Parathyroid adenoma (tissue), 2 donors: Measurements from ENCODE around the gene LRRC59.
A peak's percentile ranks its signal among the peaks of the same experiment; 100 is the strongest.
"Not testable (repeated sequence)": the region's sequence is repeated elsewhere in the genome, so short reads cannot be mapped to it uniquely, and the experiment has no call there.

Source experiments
- H2AFZ ChIP-seq: fragments of 300-600 bp; sonication (generic); one replicate; pipeline ENCODE4 v1.7.0; 2017; ENCODE audit warnings: antibody characterized with exemption, mild to moderate bottlenecking
- H3K27ac ChIP-seq: fragments of 300-600 bp; sonication (generic); one replicate; pipeline ENCODE4 v1.7.0; 2017
- H3K27me3 ChIP-seq: fragments of 300-600 bp; sonication (generic); one replicate; pipeline ENCODE4 v1.7.0; 2017; ENCODE audit warnings: low read length; ENCODE audit not compliant: control insufficient read depth, insufficient read depth
- H3K36me3 ChIP-seq: fragments of 300-600 bp; sonication (generic); one replicate; pipeline ENCODE4 v1.7.0; 2017; ENCODE audit warnings: low read length; ENCODE audit not compliant: control insufficient read depth, insufficient read depth
- H3K4me1 ChIP-seq: fragments of 300-600 bp; sonication (generic); one replicate; pipeline ENCODE4 v1.7.0; 2017; ENCODE audit warnings: control low read depth
- H3K4me2 ChIP-seq: fragments of 300-600 bp; sonication (generic); one replicate; pipeline ENCODE4 v1.7.0; 2017; ENCODE audit warnings: low read length
- H3K4me3 ChIP-seq: fragments of 300-600 bp; sonication (generic); one replicate; pipeline ENCODE4 v1.7.0; 2017; ENCODE audit warnings: low read depth, low read length
- H3K79me2 ChIP-seq: fragments of 300-600 bp; sonication (generic); one replicate; pipeline ENCODE4 v1.7.0; 2017; ENCODE audit warnings: control low read depth
- H3K9ac ChIP-seq: fragments of 300-600 bp; sonication (generic); one replicate; pipeline ENCODE4 v1.7.0; 2017; ENCODE audit warnings: mild to moderate bottlenecking
- H3K9me3 ChIP-seq: fragments of 300-600 bp; sonication (generic); one replicate; pipeline ENCODE4 v1.7.0; 2017; ENCODE audit warnings: low read length; ENCODE audit not compliant: control insufficient read depth
- TF ChIP-seq, protein P1 (sequence below): fragments of 300-600 bp; sonication (generic); IDR thresholded peaks from one replicate; pipeline ENCODE4 v1.7.0; 2017; ENCODE audit warnings: antibody characterized with exemption, mild to moderate bottlenecking
- donor health status: primary hyperparathyroidism.

The LRRC59 gene

DNA sequence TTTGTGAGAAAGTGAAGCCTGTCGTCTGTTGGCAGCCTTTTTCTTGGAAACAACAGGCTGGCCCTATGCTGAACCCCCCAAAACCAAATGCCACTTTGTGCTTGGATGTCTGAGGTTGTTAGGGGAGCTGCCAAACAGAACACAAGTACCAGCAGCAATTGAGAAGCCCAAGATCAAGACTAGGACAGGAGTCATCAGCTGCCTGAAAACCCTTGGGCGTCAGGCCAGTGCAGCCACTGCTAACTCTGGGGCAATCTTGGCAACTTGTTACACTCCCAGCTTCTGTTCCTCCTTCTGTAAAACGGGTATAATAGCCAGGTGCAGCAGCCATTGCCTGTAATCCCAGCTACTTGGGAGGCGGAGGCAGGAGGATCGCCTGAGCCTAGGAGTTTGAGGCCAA is 9.3 kb upstream of the LRRC59 start:
- Histone ChIP-seq H3K79me2 (no peaks in the 10 kb centered on the region), H3K4me3 (no peak overlapping the region), H2AFZ (no peak overlapping the region), H3K4me2 (no peak overlapping the region), H3K36me3 (no peaks in the 10 kb centered on the region), H3K27me3 (no peaks in the 10 kb centered on the region), H3K27ac (no peak overlapping the region), H3K4me1 (no peaks in the 10 kb centered on the region), H3K9ac (no peak overlapping the region), H3K9me3 (no peaks in the 10 kb centered on the region)
- TF ChIP-seq, protein P1, sequence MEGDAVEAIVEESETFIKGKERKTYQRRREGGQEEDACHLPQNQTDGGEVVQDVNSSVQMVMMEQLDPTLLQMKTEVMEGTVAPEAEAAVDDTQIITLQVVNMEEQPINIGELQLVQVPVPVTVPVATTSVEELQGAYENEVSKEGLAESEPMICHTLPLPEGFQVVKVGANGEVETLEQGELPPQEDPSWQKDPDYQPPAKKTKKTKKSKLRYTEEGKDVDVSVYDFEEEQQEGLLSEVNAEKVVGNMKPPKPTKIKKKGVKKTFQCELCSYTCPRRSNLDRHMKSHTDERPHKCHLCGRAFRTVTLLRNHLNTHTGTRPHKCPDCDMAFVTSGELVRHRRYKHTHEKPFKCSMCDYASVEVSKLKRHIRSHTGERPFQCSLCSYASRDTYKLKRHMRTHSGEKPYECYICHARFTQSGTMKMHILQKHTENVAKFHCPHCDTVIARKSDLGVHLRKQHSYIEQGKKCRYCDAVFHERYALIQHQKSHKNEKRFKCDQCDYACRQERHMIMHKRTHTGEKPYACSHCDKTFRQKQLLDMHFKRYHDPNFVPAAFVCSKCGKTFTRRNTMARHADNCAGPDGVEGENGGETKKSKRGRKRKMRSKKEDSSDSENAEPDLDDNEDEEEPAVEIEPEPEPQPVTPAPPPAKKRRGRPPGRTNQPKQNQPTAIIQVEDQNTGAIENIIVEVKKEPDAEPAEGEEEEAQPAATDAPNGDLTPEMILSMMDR: no peak

GRCh38 chr17:50405351-50405750 is 8.0 kb upstream of the LRRC59 start:
- H3K4me3 ChIP-seq, H3K27ac ChIP-seq, H3K36me3 ChIP-seq, H2AFZ ChIP-seq, H3K27me3 ChIP-seq, H3K9me3 ChIP-seq, H3K9ac ChIP-seq, H3K4me1 ChIP-seq, H3K79me2 ChIP-seq, H3K4me2 ChIP-seq: not testable (repeated sequence)

- H3K9me3 ChIP-seq, H3K4me1 ChIP-seq, H3K27ac ChIP-seq, H3K4me2 ChIP-seq, H3K9ac ChIP-seq, H3K4me3 ChIP-seq, H3K27me3 ChIP-seq, H2AFZ ChIP-seq, H3K36me3 ChIP-seq: not testable (repeated sequence)
- H3K79me2 ChIP-seq: peaks cover 12% of the 10 kb centered on the region
Observed at GRCh38 chr17:50399591-50399990, 2.3 kb upstream of the LRRC59 start.

GRCh38 chr17:50398672-50399071 is 1.3 kb upstream of the LRRC59 start:
- not testable (repeated sequence) for H2AFZ ChIP-seq, H3K9me3 ChIP-seq, H3K27me3 ChIP-seq, H3K36me3 ChIP-seq, H3K4me1 ChIP-seq, H3K4me3 ChIP-seq, H3K4me2 ChIP-seq, H3K9ac ChIP-seq, H3K27ac ChIP-seq
- H3K79me2 ChIP-seq: peaks cover 12% of the 10 kb centered on the region

GRCh38 chr17:50397919-50398285 is 579 bp upstream of the LRRC59 start:
- Histone ChIP-seq H3K9ac (no peak overlapping the region), H3K79me2 (peaks cover 12% of the 10 kb centered on the region), H3K9me3 (no peaks in the 10 kb centered on the region), H3K27me3 (no peaks in the 10 kb centered on the region), H3K4me1 (peaks cover 3% of the 10 kb centered on the region), H2AFZ (peak overlapping the region; percentile 77), H3K4me3 (peak overlapping the region; percentile 63), H3K4me2 (peak overlapping the region; percentile 63), H3K27ac (peak overlapping the region; percentile 37), H3K36me3 (no peaks in the 10 kb centered on the region)
- TF ChIP-seq, protein P1: no peak

DNA sequence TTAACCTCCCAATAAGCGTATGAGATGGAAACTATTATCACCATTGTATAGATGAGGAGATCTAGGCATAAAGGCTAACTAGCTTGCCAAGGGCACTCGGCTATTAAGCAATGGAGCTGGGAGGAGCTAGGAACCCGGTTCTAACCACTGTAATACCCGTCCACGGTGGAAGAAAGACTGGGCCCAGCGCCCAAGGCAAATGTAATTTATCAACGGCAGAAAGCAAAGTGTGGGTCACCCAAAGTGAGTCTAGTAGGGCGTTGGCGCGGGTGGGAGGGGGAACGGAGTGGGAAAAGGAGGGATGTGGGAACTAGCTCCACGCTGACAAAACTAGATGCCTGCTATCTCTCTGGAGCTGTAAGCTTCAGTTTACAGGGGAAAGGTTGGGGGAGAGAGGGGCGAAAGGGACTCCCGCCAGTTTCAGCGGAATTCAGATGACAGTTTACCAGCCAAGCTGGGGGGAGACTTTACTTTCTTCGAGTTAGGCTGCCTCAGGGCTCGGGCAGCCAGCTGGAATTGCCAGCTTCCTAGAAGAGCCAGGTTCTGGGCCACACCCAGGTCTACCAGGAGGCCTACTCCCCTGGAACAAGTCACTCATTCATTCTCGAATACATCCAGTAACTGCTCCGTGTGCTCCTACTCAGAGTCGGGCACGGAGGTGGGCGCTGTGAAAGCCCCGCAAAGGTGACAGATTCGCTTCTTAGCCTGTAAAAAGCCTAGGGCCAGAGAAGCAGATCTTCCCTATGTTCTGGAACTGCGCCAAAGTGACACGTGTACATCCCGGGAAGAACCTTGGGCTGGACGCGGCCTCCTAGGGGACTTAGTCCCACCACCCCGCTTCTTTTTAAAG is 837 bp downstream of the LRRC59 start:
- H3K36me3 ChIP-seq: no peaks in the 10 kb centered on the region
- peak overlapping the region; percentile 63 for H3K4me2 ChIP-seq
- peaks cover 3% of the 10 kb centered on the region for H3K4me1 ChIP-seq
- peak overlapping the region; percentile 37 for H3K27ac ChIP-seq
- H3K9me3 ChIP-seq: no peaks in the 10 kb centered on the region
- H3K79me2 ChIP-seq: peaks cover 12% of the 10 kb centered on the region
- H3K4me3 ChIP-seq: peak overlapping the region; percentile 63
- H3K27me3 ChIP-seq: no peaks in the 10 kb centered on the region
- H3K9ac ChIP-seq: peak overlapping the region; percentile 33
- H2AFZ ChIP-seq: peak overlapping the region; percentile 77
- TF ChIP-seq, protein P1: no peak
